ENCODE results near the gene FKBP7. TPM values are rescaled to one million over a fixed set of nuclear protein-coding genes. Genes with fewer than 3 reads are reported as not detected.

FKBP7 gene
- polyA plus RNA-seq, 1 donor (not counting 4 experiments of a cell fraction or from before 2014, with no cell fraction given), result 2.4 TPM

GRCh38 chr2:178448968-178449661, 29.3 kb downstream of the FKBP7 start:
- TF ChIP-seq, protein P1, sequence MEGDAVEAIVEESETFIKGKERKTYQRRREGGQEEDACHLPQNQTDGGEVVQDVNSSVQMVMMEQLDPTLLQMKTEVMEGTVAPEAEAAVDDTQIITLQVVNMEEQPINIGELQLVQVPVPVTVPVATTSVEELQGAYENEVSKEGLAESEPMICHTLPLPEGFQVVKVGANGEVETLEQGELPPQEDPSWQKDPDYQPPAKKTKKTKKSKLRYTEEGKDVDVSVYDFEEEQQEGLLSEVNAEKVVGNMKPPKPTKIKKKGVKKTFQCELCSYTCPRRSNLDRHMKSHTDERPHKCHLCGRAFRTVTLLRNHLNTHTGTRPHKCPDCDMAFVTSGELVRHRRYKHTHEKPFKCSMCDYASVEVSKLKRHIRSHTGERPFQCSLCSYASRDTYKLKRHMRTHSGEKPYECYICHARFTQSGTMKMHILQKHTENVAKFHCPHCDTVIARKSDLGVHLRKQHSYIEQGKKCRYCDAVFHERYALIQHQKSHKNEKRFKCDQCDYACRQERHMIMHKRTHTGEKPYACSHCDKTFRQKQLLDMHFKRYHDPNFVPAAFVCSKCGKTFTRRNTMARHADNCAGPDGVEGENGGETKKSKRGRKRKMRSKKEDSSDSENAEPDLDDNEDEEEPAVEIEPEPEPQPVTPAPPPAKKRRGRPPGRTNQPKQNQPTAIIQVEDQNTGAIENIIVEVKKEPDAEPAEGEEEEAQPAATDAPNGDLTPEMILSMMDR (optimal IDR thresholded peaks at IDR 0.05 in 1 of 3, IDR thresholded peaks at IDR 0.05 in 1 of 3, conservative IDR thresholded peaks at IDR 0.05 in 1 of 3; ENCODE audit: extremely low read depth in 1 of 3, insufficient read depth in 2 of 3, low read length in 3 of 3), result no peak
- no peak for TF ChIP-seq EZH2 (IDR thresholded peaks at IDR 0.05; ENCODE audit: low read length)
- Histone ChIP-seq H3K27me3 (ENCODE audit: control insufficient read depth, extremely low read depth, insufficient read depth, low read length) (no peaks in the 10 kb centered on the region), H3K9me3 (ENCODE audit: control insufficient read depth, low read depth, low read length) (no peaks in the 10 kb centered on the region), H3K4me3 (ENCODE audit: control insufficient read depth in 2 of 3, extremely low read depth in 1 of 3, insufficient read depth in 2 of 3, low read depth in 1 of 3, low read length in 3 of 3) (peak overlapping the region in 1 of 3 experiments; percentile 74), H3K4me1 (ENCODE audit: control insufficient read depth, extremely low read depth, insufficient read depth, low read length) (peaks cover 21% of the 10 kb centered on the region), H3K9me1 (ENCODE audit: control insufficient read depth, extremely low read depth, insufficient read depth, low read length) (no peaks in the 10 kb centered on the region), H4K20me1 (ENCODE audit: control insufficient read depth, extremely low read depth, insufficient read depth, low read length) (no peaks in the 10 kb centered on the region), H2AFZ (ENCODE audit: control insufficient read depth, low read length) (no peak overlapping the region), H3K4me2 (ENCODE audit: control insufficient read depth, extremely low read depth, insufficient read depth, low read depth, low read length) (peak overlapping the region; percentile 83), H3K27ac (ENCODE audit: control insufficient read depth, insufficient read depth, low read length) (no peak overlapping the region), H3K9ac (ENCODE audit: control insufficient read depth, extremely low read depth, insufficient read depth, low read length) (no peak overlapping the region), H3K36me3 (ENCODE audit: control insufficient read depth in 2 of 2, extremely low read depth in 1 of 2, insufficient read depth in 2 of 2, low read length in 2 of 2) (peaks cover 1 to 7% of the 10 kb centered on the region in 2 experiments), H3K79me2 (ENCODE audit: control insufficient read depth, insufficient read depth, low read length) (peaks cover 25% of the 10 kb centered on the region)
- peak; percentile 53 for FAIRE-seq
- dilution Hi-C loops (cut with MboI; ENCODE audit: extremely low pct_ligation_motif_present, low sequenced_read_pairs), result no loop called here
- DNase-seq (ENCODE audit: low read depth, low spot score), result no peak

- dilution Hi-C loops (cut with MboI; ENCODE audit: extremely low pct_ligation_motif_present, low sequenced_read_pairs), result no loop called here
- Histone ChIP-seq H3K4me2 (ENCODE audit: control insufficient read depth, extremely low read depth, insufficient read depth, low read depth, low read length) (no peak overlapping the region), H3K9ac (ENCODE audit: control insufficient read depth, extremely low read depth, insufficient read depth, low read length) (no peak overlapping the region), H3K79me2 (ENCODE audit: control insufficient read depth, insufficient read depth, low read length) (no peaks in the 10 kb centered on the region), H3K27me3 (ENCODE audit: control insufficient read depth, extremely low read depth, insufficient read depth, low read length) (no peaks in the 10 kb centered on the region), H3K9me1 (ENCODE audit: control insufficient read depth, extremely low read depth, insufficient read depth, low read length) (no peaks in the 10 kb centered on the region), H3K4me3 (ENCODE audit: control insufficient read depth in 2 of 3, extremely low read depth in 1 of 3, insufficient read depth in 2 of 3, low read depth in 1 of 3, low read length in 3 of 3) (no peak overlapping the region), H4K20me1 (ENCODE audit: control insufficient read depth, extremely low read depth, insufficient read depth, low read length) (no peaks in the 10 kb centered on the region), H3K9me3 (ENCODE audit: control insufficient read depth, low read depth, low read length) (no peaks in the 10 kb centered on the region), H3K4me1 (ENCODE audit: control insufficient read depth, extremely low read depth, insufficient read depth, low read length) (no peaks in the 10 kb centered on the region), H3K36me3 (ENCODE audit: control insufficient read depth in 2 of 2, extremely low read depth in 1 of 2, insufficient read depth in 2 of 2, low read length in 2 of 2) (peaks cover 11 to 16% of the 10 kb centered on the region in 2 experiments), H2AFZ (ENCODE audit: control insufficient read depth, low read length) (no peak overlapping the region), H3K27ac (ENCODE audit: control insufficient read depth, insufficient read depth, low read length) (no peak overlapping the region)
- TF ChIP-seq, protein P1 (optimal IDR thresholded peaks at IDR 0.05 in 1 of 3, IDR thresholded peaks at IDR 0.05 in 1 of 3, conservative IDR thresholded peaks at IDR 0.05 in 1 of 3; ENCODE audit: extremely low read depth in 1 of 3, insufficient read depth in 2 of 3, low read length in 3 of 3), result no peak
- no peak for TF ChIP-seq EZH2 (IDR thresholded peaks at IDR 0.05; ENCODE audit: low read length)
- DNase-seq (ENCODE audit: low read depth, low spot score) (no peak), FAIRE-seq (no peak)
These were observed 37.0 kb downstream of the FKBP7 start for GRCh38 chr2:178441426-178441825.
